WTC11 (cell line): ENCODE measurements around the gene ATP2B3. TPM values are rescaled to one million over a fixed set of nuclear protein-coding genes. Genes with fewer than 3 reads are reported as not detected.

ENCODE experiments used
- ATAC-seq: fragments of 200-7000 bp; cut with Tn5 transposase; 2 replicates; pipeline ENCODE4 v1.10.0; 2021; ENCODE audit warnings: mild to moderate bottlenecking, moderate library complexity
- CTCF ChIA-PET: fragments of 300-600 bp; sonication (Branson Sonifier 250); formaldehyde crosslinking; loops from one replicate; lab custom pipeline; 2021; ENCODE audit warnings: antibody characterized with exemption; lab: Charles Lee
- POLR2A ChIA-PET: fragments of 350-600 bp; sonication (Branson Sonifier 250); formaldehyde crosslinking; loops from one replicate; lab custom pipeline; 2021; ENCODE audit warnings: antibody characterized with exemption; lab: Charles Lee
- DNase-seq: peaks from one replicate; pipeline ENCODE4 v3.0.0; 2021; ENCODE audit warnings: low spot score
- H3K27ac Mint-ChIP-seq: 2 replicates; pipeline ENCODE4 v1.8.0; 2021; ENCODE audit warnings: mixed read lengths
- H3K27me3 Mint-ChIP-seq: 2 replicates; pipeline ENCODE4 v1.8.0; 2021; ENCODE audit warnings: low read depth, mild to moderate bottlenecking, moderate library complexity, mixed read lengths
- H3K36me3 Mint-ChIP-seq: 2 replicates; pipeline ENCODE4 v1.8.0; 2021; ENCODE audit warnings: mixed read lengths
- H3K4me1 Mint-ChIP-seq: 2 replicates; pipeline ENCODE4 v1.8.0; 2022; ENCODE audit warnings: mixed read lengths
- H3K4me3 Mint-ChIP-seq: 2 replicates; pipeline ENCODE4 v1.8.0; 2021; ENCODE audit warnings: mild to moderate bottlenecking, moderate library complexity, mixed read lengths
- H3K9me3 Mint-ChIP-seq: 2 replicates; pipeline ENCODE4 v1.8.0; 2021; ENCODE audit warnings: mixed read lengths
- ATF1 ChIP-seq: sonication (generic); formaldehyde crosslinking; IDR thresholded peaks from 2 replicates; pipeline ENCODE4 v1.8.1; 2023; ENCODE audit warnings: mild to moderate bottlenecking, moderate library complexity, missing genetic modification reagents
- ESRRA ChIP-seq: sonication (generic); formaldehyde crosslinking; IDR thresholded peaks from 2 replicates; pipeline ENCODE4 v1.8.1; 2022; ENCODE audit warnings: mild to moderate bottlenecking, missing genetic modification reagents, borderline replicate concordance
- FOXK1 ChIP-seq: sonication (generic); formaldehyde crosslinking; IDR thresholded peaks from 2 replicates; pipeline ENCODE4 v1.8.0; 2022; ENCODE audit warnings: mild to moderate bottlenecking, moderate library complexity, missing genetic modification reagents
- IRF2 ChIP-seq: sonication (generic); formaldehyde crosslinking; IDR thresholded peaks from 2 replicates; pipeline ENCODE4 v1.8.0; 2022; ENCODE audit warnings: low read depth, missing genetic modification reagents, borderline replicate concordance
- NFATC4 ChIP-seq: fragments of 250-450 bp; sonication (Bioruptor Pico); IDR thresholded peaks from 2 replicates; pipeline ENCODE4 v1.9.0; 2021; ENCODE audit warnings: mild to moderate bottlenecking
- RELA ChIP-seq: sonication (generic); formaldehyde crosslinking; IDR thresholded peaks from 2 replicates; pipeline ENCODE4 v1.8.1; 2022; ENCODE audit warnings: missing genetic modification reagents, mild to moderate bottlenecking, borderline replicate concordance
- RORB ChIP-seq: fragments of 250-450 bp; sonication (Bioruptor Pico); IDR thresholded peaks from 2 replicates; pipeline ENCODE4 v1.9.0; 2021; ENCODE audit warnings: mild to moderate bottlenecking
- SMAD4 ChIP-seq: sonication (generic); formaldehyde crosslinking; IDR thresholded peaks from 2 replicates; pipeline ENCODE4 v1.8.0; 2022; ENCODE audit warnings: mild to moderate bottlenecking, missing genetic modification reagents
- SP1 ChIP-seq: sonication (generic); formaldehyde crosslinking; conservative IDR thresholded peaks from 2 replicates; pipeline ENCODE4 v1.8.1; 2022; ENCODE audit warnings: missing genetic modification reagents
- TEAD1 ChIP-seq: sonication (generic); formaldehyde crosslinking; IDR thresholded peaks from 2 replicates; pipeline ENCODE4 v1.8.0; 2022; ENCODE audit warnings: mild to moderate bottlenecking, missing genetic modification reagents
- ZNF138 ChIP-seq: sonication (generic); formaldehyde crosslinking; conservative IDR thresholded peaks from 2 replicates; pipeline ENCODE4 v1.8.1; 2022; ENCODE audit warnings: mild to moderate bottlenecking, moderate library complexity, missing genetic modification reagents
- ZNF396 ChIP-seq: fragments of 250-450 bp; sonication (Bioruptor Pico); IDR thresholded peaks from 2 replicates; pipeline ENCODE4 v1.8.0; 2021; ENCODE audit warnings: mild to moderate bottlenecking, moderate library complexity, borderline replicate concordance
- ZNF416 ChIP-seq: fragments of 250-450 bp; sonication (Bioruptor Pico); IDR thresholded peaks from 2 replicates; pipeline ENCODE4 v1.9.0; 2021; ENCODE audit warnings: mild to moderate bottlenecking, inconsistent platforms
- total RNA-seq: library from RNA; stranded (reverse); gene quantifications from 3 replicates; pipeline ENCODE4 v1.2.3, GENCODE V29; 2021
- TF ChIP-seq, protein P1 (sequence below): sonication (generic); formaldehyde crosslinking; IDR thresholded peaks from 2 replicates; pipeline ENCODE4 v1.8.0; 2023; ENCODE audit warnings: missing genetic modification reagents, mild to moderate bottlenecking, borderline replicate concordance
- TF ChIP-seq, protein P2 (sequence below): sonication (generic); formaldehyde crosslinking; IDR thresholded peaks from 2 replicates; pipeline ENCODE4 v1.8.1; 2023; ENCODE audit warnings: mild to moderate bottlenecking, moderate library complexity, missing genetic modification reagents
- TF ChIP-seq, protein P3 (sequence below): sonication (generic); formaldehyde crosslinking; IDR thresholded peaks from 2 replicates; pipeline ENCODE4 v1.8.0; 2022; ENCODE audit warnings: mild to moderate bottlenecking, missing genetic modification reagents
- TF ChIP-seq, protein P4 (sequence below): fragments of 250-450 bp; sonication (Bioruptor Pico); IDR thresholded peaks from 2 replicates; pipeline ENCODE4 v1.8.0; 2021; ENCODE audit warnings: mild to moderate bottlenecking
- TF ChIP-seq, protein P5 (sequence below): sonication (generic); formaldehyde crosslinking; IDR thresholded peaks from 2 replicates; pipeline ENCODE4 v1.8.1; 2023; ENCODE audit warnings: mild to moderate bottlenecking, missing genetic modification reagents
- TF ChIP-seq, protein P6 (sequence below): sonication (generic); formaldehyde crosslinking; IDR thresholded peaks from 2 replicates; pipeline ENCODE4 v1.8.1; 2022; ENCODE audit warnings: mild to moderate bottlenecking, moderate library complexity, missing genetic modification reagents
- TF ChIP-seq, protein P7 (sequence below): fragments of 250-450 bp; sonication (Bioruptor Pico); IDR thresholded peaks from 2 replicates; pipeline ENCODE4 v1.9.0; 2021; ENCODE audit warnings: mild to moderate bottlenecking

The ATP2B3 gene
- total RNA-seq, 1 experiment from 2014 or later: 0.28 TPM

DNA sequence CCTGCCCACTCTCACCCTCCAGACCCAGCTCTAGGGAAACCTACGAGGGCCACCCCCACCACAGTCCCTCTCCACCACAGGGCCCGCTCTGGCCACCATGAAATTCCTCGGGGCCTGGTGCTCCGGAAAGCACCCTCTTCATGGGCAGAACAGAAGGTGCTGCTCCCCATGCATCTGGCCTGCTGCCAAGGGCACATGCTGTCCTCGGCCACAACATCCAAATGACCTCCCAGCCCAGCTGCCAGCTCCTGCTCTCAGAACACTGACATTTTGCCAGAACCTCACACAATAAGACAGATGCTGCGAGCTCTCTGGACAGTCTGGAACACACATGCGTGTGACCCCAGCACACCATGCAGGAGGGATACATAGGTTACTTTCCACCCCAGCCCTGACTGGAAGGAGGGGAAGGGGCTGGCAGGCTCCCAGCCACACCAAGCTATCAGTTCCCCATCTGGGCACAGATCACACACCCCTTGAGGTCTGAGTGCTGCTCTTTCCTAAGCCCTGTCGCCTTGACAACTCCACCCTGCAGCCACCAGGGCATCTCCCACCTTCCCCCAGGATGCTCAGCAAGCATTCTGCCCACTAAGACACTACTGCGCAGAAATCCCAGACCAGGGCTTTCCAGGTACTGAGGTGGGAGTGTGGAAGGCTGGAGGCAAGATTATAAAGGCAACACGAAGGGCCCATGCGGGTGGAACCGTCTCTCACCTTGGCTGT is 75.7 kb downstream of the ATP2B3 start (continued):
- TF ChIP-seq, protein P1, sequence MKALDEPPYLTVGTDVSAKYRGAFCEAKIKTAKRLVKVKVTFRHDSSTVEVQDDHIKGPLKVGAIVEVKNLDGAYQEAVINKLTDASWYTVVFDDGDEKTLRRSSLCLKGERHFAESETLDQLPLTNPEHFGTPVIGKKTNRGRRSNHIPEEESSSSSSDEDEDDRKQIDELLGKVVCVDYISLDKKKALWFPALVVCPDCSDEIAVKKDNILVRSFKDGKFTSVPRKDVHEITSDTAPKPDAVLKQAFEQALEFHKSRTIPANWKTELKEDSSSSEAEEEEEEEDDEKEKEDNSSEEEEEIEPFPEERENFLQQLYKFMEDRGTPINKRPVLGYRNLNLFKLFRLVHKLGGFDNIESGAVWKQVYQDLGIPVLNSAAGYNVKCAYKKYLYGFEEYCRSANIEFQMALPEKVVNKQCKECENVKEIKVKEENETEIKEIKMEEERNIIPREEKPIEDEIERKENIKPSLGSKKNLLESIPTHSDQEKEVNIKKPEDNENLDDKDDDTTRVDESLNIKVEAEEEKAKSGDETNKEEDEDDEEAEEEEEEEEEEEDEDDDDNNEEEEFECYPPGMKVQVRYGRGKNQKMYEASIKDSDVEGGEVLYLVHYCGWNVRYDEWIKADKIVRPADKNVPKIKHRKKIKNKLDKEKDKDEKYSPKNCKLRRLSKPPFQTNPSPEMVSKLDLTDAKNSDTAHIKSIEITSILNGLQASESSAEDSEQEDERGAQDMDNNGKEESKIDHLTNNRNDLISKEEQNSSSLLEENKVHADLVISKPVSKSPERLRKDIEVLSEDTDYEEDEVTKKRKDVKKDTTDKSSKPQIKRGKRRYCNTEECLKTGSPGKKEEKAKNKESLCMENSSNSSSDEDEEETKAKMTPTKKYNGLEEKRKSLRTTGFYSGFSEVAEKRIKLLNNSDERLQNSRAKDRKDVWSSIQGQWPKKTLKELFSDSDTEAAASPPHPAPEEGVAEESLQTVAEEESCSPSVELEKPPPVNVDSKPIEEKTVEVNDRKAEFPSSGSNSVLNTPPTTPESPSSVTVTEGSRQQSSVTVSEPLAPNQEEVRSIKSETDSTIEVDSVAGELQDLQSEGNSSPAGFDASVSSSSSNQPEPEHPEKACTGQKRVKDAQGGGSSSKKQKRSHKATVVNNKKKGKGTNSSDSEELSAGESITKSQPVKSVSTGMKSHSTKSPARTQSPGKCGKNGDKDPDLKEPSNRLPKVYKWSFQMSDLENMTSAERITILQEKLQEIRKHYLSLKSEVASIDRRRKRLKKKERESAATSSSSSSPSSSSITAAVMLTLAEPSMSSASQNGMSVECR (CRISPR knock-in tag): no peak
- TF ChIP-seq RORB (CRISPR knock-in tag) (no peak), ZNF416 (no peak), RELA (no peak), SMAD4 (CRISPR knock-in tag) (no peak), NFATC4 (CRISPR knock-in tag) (no peak), TEAD1 (CRISPR knock-in tag) (no peak), IRF2 (CRISPR knock-in tag) (no peak), SP1 (CRISPR knock-in tag) (no peak), FOXK1 (CRISPR knock-in tag) (no peak), ZNF138 (CRISPR knock-in tag) (no peak), ZNF396 (no peak), ATF1 (no peak)
- TF ChIP-seq, protein P2, sequence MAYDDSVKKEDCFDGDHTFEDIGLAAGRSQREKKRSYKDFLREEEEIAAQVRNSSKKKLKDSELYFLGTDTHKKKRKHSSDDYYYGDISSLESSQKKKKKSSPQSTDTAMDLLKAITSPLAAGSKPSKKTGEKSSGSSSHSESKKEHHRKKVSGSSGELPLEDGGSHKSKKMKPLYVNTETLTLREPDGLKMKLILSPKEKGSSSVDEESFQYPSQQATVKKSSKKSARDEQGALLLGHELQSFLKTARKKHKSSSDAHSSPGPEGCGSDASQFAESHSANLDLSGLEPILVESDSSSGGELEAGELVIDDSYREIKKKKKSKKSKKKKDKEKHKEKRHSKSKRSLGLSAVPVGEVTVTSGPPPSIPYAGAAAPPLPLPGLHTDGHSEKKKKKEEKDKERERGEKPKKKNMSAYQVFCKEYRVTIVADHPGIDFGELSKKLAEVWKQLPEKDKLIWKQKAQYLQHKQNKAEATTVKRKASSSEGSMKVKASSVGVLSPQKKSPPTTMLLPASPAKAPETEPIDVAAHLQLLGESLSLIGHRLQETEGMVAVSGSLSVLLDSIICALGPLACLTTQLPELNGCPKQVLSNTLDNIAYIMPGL (CRISPR knock-in tag): no peak
- TF ChIP-seq, protein P3, sequence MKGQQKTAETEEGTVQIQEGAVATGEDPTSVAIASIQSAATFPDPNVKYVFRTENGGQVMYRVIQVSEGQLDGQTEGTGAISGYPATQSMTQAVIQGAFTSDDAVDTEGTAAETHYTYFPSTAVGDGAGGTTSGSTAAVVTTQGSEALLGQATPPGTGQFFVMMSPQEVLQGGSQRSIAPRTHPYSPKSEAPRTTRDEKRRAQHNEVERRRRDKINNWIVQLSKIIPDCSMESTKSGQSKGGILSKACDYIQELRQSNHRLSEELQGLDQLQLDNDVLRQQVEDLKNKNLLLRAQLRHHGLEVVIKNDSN (CRISPR knock-in tag): no peak
- TF ChIP-seq, protein P4, sequence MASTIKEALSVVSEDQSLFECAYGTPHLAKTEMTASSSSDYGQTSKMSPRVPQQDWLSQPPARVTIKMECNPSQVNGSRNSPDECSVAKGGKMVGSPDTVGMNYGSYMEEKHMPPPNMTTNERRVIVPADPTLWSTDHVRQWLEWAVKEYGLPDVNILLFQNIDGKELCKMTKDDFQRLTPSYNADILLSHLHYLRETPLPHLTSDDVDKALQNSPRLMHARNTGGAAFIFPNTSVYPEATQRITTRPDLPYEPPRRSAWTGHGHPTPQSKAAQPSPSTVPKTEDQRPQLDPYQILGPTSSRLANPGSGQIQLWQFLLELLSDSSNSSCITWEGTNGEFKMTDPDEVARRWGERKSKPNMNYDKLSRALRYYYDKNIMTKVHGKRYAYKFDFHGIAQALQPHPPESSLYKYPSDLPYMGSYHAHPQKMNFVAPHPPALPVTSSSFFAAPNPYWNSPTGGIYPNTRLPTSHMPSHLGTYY (CRISPR knock-in tag): no peak
- TF ChIP-seq, all 79 proteins: peak for 0

DNA sequence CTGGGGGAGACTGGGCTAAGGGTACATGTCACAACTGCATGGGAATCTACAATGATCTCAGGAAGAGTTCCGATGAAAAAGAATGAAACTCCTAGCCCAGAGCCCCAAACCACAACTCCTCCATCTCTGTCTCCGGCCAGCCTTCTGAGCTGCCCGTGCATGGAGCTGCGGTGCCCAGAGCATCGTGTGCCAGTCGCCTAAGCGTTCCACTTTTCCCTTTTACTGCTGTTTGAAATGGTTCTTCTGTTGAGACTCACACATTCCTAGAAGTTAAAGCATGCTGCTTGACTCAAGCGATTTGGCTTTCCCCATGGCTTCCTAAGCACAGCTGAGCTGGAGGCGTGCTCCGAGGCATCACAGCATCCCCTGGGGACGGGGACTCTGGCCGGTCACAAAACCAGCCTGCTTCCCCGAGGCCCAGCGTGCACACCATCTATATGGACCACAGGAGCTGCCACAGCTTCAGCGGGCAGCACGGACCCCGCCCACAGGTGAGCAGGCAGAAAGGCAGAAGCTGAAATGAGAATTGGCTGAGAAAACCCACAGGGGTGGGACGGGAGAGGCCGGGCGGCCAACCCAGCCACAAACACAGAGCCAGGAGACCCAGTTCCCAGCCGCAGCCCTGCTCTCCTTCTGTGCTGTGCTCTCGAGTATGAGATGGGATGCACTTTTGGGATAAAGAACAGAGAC is 76.5 kb downstream of the ATP2B3 start:
- Mint-ChIP-seq H3K4me3 (no peak overlapping the region), H3K27me3 (peaks cover 4% of the 10 kb centered on the region; the same call in 1 of the 2 replicates), H3K9me3 (no peaks in the 10 kb centered on the region), H3K27ac (no peak overlapping the region), H3K36me3 (peaks cover 5% of the 10 kb centered on the region), H3K4me1 (peaks cover 6% of the 10 kb centered on the region)
- POLR2A ChIA-PET: no interaction called here
- ATAC-seq: no peak
- CTCF ChIA-PET: interaction anchor here (1.2 kb wide), 1 partner anchor 51 kb away, joined by 3 read pairs; no protein-coding TSS in a partner anchor
- no peak for DNase-seq
- TF ChIP-seq, protein P5, sequence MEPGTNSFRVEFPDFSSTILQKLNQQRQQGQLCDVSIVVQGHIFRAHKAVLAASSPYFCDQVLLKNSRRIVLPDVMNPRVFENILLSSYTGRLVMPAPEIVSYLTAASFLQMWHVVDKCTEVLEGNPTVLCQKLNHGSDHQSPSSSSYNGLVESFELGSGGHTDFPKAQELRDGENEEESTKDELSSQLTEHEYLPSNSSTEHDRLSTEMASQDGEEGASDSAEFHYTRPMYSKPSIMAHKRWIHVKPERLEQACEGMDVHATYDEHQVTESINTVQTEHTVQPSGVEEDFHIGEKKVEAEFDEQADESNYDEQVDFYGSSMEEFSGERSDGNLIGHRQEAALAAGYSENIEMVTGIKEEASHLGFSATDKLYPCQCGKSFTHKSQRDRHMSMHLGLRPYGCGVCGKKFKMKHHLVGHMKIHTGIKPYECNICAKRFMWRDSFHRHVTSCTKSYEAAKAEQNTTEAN: no peak
- TF ChIP-seq, protein P6, sequence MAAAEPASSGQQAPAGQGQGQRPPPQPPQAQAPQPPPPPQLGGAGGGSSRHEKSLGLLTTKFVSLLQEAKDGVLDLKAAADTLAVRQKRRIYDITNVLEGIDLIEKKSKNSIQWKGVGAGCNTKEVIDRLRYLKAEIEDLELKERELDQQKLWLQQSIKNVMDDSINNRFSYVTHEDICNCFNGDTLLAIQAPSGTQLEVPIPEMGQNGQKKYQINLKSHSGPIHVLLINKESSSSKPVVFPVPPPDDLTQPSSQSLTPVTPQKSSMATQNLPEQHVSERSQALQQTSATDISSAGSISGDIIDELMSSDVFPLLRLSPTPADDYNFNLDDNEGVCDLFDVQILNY (CRISPR knock-in tag): no peak
- TF ChIP-seq ESRRA (CRISPR knock-in tag) (no peak), ZNF138 (CRISPR knock-in tag) (no peak), NFATC4 (CRISPR knock-in tag) (no peak)
- TF ChIP-seq, protein P7, sequence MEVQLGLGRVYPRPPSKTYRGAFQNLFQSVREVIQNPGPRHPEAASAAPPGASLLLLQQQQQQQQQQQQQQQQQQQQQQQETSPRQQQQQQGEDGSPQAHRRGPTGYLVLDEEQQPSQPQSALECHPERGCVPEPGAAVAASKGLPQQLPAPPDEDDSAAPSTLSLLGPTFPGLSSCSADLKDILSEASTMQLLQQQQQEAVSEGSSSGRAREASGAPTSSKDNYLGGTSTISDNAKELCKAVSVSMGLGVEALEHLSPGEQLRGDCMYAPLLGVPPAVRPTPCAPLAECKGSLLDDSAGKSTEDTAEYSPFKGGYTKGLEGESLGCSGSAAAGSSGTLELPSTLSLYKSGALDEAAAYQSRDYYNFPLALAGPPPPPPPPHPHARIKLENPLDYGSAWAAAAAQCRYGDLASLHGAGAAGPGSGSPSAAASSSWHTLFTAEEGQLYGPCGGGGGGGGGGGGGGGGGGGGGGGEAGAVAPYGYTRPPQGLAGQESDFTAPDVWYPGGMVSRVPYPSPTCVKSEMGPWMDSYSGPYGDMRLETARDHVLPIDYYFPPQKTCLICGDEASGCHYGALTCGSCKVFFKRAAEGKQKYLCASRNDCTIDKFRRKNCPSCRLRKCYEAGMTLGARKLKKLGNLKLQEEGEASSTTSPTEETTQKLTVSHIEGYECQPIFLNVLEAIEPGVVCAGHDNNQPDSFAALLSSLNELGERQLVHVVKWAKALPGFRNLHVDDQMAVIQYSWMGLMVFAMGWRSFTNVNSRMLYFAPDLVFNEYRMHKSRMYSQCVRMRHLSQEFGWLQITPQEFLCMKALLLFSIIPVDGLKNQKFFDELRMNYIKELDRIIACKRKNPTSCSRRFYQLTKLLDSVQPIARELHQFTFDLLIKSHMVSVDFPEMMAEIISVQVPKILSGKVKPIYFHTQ (CRISPR knock-in tag): no peak
